Stimulated activated CD4-positive, alpha-beta T cell treated with anti-CD3 and anti-CD28 coated beads, Interleukin-4, amount 100 ng/mL, for 1 hour (primary cell): ENCODE measurements around the gene NNT.
"Not testable (repeated sequence)": the region's sequence is repeated elsewhere in the genome, so short reads cannot be mapped to it uniquely, and the experiment has no call there.

Source experiments
- DNase-seq: peaks from one replicate; pipeline ENCODE4 v3.0.0-alpha.2; 2020

Gene NNT

DNA sequence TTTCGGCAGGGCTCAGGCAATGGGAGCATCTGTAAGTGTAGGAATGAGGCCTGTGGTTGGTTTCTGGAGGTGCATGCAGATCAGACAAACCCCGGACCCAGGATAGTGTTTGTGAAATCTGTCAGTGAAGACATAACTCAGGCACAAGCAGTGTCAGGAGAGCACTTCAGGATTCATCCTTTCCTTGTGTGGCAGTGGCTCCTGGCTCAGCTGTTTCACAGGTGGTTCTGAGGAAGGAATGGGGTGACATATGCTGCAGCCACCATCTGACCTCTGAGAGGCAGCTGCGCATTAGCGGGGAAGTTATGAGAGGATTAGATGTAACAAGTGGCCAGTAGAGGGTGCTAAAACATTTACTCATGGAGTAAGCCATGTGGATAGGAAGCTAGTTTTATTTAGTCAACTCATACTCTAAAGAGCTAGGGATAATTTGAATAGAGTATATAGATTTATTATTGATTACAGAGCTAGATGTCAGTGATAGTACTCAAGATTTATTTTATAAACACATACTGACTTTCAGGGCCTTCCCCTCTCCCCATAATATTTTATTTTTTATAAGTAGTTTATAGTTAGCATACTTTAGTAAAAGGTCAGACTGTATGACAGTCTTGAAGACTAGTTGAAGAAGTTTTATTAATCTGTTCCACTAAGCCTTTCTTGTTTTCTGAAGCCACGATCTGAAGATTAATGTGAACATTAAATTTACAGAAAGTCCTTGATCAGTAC is 28.4 kb downstream of the NNT start:
- no peak for DNase-seq

DNA sequence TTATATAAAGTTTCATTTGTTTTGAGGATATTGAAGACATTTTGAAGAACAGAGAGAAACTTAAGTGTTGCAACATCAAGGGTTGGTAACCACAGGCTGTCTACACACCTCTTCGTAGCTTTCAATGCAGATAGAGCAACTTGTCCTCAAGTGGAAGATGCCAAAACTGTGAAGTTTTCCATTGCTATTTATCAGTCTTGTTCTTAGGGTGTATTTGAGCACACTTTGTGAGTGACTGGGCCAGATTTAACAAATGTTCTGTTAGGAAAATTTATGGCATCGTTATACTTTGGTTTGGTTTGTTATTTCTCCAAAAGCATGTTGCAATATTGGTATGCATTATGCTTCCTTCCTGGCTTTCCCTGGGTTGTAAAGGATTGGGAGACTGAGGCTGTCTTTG is 31.6 kb downstream of the NNT start:
- no peak for DNase-seq

DNA sequence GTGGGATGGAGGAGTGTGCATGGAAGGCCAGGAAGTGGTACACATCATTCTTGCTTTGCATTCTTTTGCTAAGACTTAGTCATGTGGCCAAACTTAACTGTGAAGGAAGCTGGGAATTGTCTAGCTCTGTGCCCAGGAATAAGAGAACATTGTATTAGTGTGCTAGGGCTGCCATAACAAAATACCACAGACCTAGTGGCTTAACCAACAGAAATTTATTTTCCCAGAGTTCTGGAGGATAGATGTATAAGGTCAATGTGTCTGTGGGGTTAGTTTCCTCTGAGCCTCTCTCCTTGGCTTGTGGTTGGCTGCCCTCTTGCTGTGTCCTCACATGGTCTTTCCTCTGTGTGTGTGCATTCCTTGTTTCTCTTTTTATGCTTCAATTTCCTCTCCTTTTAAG is 32.4 kb downstream of the NNT start:
- DNase-seq = no peak

DNA sequence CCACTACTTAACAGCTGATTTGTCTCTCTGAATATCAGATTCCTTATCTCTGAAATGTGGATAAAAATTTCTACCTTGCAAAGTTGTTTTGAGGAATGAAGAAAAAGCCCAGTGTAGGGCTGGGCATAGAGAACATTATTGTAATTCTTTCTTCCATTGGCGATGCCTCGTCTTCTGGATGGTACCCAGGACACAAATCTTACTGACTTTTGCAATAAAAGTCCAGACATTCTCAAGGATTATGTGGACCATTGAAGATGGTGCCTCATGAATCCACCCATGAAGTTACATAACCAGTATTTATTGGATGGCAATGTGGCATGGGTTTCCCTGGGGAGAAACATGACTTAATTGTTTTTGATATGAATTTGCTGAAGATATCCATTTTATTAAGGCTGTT is 33.1 kb downstream of the NNT start:
- no peak for DNase-seq

DNA sequence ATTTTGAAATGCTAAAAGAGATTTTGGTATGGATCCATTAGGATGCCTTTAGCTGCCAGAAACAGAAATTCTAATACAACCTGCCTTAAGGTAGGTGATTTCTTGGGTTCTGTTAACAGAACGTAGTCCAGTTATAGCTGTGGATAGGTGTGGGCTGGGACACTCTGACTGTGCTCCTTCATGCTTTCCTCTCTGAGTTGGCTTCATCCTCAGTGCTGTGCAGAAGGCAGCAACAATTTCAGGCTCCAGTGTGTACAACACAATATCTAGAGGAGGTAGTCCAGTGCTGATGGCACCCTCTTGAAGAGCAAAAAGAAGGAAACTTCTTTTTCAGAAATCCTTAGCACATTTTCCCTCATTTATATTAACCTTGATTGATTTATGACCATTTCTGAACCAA is 34.4 kb downstream of the NNT start:
- no peak for DNase-seq

DNA sequence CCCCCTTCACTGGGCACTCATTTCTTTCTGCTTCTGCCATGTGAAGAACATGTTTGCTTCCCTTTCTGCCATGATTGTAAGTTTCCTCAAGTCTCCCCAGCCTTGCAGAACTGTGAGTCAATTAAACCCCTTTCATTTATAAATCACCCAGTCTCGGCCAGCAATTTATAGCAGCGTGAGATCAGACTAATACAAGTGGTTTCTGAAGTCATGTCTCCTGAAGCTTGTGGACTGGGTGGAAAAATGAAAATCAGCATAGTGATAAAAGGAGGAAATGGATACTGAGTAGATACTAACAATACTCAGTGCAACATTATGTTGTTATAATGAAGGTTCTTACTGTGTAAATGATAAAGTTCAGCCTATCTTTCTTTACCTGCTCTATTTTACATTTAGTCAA is 35.1 kb downstream of the NNT start:
- no peak for DNase-seq

DNA sequence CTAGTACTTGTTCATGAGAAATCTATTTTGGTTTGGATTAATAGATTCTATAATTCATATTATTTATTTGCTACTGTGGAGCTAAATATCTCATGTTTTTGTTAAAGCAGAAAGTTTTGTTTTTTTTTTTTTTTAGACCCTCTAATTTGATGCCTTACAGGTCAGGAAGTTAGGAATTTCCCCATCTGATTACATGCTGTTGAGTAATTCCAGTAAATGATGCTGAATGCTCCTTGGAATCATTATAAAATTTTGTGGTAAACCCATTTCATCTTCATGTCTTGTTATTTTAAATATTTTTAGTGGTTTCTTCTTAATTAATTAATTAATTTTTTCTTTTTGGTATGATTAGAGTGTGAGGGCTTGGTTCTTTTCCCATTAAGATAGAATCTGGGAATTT is 35.6 kb downstream of the NNT start:
- DNase-seq = no peak

DNA sequence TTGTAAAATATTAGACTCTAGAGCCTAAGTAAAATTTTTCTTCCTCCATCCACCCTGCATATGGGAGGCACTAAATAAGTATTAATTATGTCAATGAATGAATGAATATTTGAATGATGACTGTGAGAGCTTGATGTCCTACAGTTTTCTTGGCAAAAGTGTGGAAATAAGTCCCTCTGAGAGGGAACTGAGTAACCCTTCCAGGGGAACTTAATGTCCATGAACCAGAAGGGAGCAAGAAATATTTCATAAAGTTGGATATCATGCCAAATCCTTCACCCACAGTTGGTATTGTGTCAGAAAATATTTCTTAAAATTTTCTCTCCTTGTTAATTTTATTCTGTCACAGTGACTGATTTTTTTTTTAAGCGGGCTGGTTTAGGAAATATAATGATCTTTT is 36.6 kb downstream of the NNT start:
- DNase-seq = no peak

DNA sequence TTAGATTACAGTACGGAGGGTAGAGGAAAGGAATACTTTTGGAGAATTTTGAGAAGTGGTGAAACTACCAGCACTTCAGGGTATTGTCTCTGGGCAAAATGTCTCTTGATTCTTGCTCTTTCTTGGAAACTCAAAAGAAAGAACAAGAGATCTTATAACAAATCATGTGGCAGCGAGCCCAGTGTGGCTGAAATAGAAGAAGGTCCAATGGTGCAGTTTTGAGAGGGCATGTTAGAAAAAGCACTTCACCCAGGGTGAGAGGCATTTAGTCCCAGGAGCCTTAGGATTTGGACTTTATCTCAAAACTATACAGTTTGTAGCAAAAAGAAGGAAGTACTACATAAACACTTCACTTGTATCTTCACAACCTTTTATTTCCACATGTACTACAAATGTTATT is 39.4 kb downstream of the NNT start:
- no peak for DNase-seq

DNA sequence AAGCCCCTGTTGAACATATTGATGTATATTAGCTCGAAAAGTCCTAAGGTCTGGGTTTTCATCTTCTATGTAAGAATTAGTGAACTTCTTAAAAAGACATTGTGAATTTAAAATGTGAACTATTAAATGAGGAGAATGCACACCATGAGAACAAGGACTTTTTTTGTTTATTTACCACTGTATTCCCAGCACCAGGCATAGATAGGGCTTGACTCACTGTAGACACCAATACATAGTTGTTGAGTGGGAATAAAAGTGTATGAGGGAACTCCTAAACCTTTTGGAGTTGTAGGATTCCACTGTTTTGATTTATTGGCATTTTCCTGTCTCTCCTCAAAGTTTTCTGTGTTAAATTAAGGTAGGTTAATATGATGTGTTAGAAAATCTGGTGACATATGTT is 40.3 kb downstream of the NNT start:
- DNase-seq = no peak

DNA sequence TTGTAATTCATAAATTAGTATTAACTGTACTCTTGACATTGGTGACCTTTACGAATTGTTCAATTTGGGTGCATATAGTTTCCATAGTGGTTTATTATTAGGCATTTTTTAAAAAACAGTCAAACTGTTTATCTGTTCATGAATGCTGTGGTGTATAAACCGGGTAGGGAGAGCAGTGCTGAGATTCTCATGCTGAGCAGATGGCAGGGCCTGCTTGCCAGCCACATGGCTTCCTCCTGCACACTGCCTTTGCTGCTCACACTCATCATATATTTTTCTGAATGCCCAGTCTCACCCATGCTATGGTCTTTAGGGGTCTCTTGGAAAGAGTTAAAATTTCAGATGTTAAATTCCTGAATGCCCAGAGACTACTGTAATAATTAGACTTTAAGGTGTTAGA is 40.8 kb downstream of the NNT start:
- no peak for DNase-seq

DNA sequence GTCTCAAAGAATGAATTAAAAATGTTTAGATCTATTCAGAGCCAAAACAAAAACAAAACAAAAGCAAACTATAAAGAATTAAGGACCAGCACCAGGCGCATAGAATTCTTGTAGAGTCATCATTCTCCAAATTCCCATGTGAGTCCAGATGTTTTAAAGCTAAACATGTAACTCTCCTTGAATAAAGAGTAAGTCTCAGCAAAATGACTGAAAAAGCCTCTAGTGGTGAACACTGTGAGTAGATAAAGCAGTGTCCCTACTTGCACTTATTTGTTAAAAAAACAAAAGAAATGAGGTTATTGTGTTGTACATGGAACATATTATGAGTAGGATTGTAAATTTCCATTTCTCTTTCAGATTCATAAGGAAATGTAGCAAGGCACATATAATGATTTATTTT is 44.0 kb downstream of the NNT start:
- no peak for DNase-seq

DNA sequence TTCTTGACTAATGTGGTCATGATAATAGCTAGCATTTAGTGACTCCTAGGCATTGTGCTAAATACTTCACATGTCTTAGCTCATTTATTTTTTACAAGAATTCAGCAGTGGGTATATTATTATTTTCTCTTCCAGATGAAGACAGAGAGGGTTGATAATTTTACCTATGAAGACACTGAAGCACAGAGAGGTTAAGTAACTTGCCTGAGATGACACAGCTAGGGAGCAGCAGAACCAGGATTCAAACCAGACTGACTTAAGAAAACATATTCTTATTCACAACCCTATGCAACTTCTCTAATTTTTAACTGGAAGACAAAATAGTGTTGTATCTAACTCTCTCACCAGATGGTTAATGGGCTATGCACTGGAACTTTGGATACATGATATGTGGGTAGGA is 44.8 kb downstream of the NNT start:
- DNase-seq = no peak

DNA sequence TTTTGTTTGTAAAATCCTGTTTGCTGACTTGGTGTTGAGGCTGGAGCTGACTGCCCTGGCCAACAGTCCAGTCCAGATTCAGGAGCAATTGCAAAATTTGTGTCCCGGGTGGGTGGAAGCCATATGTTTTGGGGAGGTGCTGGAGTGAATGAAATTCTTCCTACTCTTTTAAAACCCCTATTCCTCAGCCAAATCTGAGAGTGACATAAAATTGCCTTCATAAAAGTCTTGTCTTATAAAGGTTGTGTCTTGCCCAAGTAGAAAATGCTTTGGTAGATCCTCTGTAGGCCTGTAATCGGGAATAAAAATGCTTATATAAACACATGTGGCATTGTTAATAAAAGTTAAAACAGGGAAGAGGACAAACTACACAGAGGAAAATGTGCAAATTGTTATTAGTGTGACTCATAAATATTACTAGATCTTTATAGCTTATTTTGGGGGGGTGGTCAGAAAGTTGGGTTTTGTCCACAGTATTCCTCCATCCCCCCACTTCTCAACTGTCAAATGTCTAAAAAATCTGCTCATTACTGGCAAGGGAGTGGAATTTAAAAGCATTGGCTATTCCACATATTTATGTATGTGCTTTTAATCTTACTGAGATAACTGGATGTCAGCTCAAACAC is 45.6 kb downstream of the NNT start:
- no peak for DNase-seq

DNA sequence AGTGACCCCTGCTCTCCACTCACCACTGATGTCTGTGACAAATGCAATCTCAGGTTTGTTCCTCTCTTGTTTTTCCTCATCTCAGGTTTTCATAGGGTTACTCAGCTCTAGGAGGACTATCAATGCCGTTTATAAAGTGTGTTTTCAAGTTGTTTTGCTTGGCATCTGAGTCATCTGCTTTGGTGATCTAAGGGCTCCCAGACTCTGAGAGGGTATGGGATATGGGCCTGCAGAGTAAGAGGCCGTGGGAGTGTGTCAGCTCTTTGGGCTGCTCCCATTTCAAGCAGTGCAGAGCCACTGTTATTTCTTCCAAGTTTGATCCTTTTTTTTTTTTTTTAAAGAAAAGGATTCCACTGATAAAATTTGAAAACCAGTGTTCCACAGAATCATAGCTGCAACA is 46.3 kb downstream of the NNT start:
- no peak for DNase-seq

DNA sequence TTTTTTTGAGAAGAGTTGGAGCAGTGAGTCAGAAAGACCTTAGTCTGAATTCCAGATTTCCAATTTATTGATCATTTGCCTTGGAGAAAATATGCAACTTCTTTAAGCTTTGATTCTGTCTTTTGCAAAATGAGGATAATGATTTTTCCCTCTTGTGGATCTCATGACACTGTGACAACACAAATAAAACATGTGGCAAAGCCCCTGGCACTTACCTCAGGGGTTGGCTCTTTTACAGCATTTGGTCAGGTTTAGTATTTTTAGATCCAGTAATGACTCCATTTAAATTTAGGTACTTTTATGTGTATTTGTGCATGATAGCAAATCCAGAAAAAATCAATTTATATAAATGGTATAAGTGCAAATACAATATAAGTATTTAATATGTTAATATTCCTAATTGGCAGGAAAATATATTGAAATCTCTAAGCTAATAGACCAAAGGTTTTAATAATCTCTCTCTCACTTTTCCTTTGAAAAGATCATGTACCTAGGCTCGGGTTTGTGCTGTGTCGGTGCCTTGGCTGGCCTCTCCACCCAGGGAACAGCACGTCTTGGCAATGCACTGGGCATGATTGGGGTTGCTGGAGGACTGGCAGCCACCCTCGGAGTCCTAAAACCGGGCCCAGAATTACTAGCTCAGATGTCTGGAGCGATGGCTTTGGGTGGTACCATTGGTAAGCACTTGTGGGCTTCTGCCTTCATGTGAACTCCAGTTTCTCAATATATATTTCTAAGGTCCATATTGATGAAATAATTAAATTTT is 49.7 kb downstream of the NNT start:
- no peak for DNase-seq

DNA sequence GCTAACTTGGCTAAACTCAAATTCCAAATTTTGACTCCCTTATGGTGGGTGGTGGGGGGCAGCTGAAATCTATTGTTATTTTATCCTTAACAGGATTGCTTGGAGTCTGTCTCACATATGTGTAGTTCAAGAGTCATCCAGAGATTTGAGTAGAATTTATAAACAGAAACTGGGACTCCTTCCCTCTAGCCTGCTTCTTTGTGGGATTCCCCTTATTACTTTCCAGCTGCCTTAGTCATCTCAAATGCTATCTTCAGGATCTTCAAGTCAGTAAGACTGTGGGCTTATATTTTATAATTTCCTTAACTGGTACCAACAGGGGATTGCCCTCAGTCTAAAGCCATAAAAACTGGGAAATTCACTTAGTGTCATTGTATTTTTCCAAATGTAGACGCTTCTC is 55.5 kb downstream of the NNT start:
- DNase-seq = no peak

DNA sequence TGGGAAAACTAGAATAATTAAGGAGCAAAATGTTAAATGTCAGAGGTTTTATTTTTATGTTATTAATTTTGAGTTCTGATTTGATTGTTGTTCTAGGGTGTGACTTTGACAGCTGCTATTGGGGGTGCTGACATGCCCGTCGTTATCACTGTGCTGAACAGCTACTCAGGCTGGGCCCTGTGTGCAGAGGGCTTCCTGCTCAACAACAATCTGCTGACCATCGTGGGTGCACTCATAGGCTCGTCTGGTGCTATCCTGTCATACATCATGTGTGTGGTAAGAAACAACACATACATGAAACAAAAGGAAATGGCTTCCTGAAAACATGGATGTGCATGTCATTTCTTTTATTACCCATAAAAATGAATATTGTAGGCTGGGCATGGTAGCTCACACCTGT is 56.1 kb downstream of the NNT start:
- no peak for DNase-seq

DNA sequence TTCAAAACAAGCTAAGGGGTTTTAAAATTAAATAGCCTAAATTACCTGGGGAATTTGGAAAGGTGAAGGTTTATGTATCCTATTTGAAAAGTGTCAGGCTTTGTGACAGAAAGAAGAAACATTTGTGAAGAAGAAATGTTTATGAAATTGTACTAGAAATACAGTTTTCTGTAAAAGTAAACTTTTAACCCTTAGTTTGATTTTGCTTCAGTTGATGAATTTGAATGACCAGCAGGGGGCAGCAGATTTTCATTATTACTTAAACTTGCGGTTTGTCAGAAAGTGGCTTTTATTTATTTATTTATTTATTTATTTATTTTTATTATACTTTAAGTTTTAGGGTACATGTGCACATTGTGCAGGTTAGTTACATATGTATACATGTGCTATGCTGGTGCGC is 58.1 kb downstream of the NNT start:
- DNase-seq = no peak

DNA sequence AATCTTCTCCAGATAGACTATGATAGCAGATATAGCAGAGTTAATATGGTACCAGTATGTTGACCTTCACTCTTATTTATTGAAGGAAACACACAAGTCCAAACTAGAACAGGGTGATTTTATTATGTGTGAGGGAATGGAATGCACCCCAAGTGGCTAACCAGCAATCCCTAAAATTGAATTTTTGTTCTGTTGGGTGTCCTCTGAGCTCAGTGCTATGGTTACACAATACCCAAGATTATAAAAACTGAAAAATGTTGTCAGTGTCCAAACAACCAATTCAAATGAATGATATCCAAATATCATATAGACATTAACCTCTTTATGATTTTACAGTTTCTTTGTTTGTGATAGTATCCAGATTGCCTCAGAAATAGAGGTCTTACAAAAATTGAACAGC is 60.9 kb downstream of the NNT start:
- no peak for DNase-seq

DNA sequence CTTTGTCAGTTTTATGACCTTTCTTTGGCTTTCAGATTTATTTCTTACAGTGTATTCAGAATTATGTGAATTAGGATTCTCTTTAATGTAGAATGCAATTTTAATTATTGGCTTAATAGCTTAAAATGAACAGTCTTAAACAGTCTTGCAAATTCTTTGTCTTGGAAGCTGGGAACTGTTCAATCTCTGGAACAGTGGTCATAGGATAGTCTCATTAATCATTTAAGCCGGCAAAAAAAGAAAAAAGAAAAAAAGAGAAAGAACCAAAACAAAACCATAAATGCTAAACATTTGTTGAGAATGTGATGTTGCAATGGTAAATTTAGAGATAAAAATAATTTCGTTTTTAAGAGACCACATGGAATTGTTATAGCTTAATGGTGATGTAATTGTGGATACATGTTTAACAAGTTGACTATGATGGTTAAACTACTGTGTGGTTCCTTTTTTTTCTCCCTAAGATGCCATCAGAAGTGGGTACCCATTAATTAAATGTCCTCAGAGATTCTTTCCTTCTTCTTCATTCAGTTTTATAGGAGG is 61.6 kb downstream of the NNT start:
- no peak for DNase-seq

DNA sequence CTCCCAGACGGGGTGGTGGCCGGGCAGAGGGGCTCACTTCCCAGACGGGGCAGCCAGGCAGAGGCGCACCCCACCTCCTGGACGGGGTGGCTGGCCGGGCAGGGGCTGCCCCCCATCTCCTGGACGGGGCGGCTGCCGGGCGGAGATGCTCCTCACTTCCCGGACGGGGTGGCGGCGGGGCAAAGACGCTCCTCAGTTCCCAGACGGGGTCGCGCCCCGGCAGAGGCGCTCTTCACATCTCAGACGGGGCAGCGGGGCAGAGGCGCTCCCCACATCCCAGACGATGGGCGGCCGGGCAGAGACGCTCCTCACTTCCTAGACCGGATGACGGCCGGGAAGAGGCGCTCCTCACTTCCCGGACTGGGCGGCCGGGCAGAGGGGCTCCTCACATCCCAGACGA is 62.8 kb downstream of the NNT start:
- not testable (repeated sequence) for DNase-seq

DNA sequence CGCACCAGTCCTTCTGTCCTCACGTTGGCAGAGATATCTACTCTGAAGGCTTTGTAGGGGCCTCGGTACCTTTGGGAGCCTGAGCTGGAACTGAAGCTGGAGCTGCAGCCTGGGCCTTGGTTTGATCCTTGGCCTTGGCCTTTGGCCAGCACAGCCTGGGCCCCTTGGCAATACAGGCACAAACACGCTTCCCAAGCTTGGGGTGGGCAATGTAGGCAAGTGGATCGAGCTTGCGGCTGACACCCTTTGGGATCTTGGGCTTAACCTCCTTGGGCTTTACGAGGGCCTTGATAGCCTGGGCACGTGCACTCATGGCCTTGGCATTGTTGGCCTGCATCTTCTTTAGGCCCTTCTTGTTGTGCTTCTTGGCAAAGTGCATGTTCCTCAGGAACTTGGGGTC is 63.7 kb downstream of the NNT start:
- DNase-seq = not testable (repeated sequence)

DNA sequence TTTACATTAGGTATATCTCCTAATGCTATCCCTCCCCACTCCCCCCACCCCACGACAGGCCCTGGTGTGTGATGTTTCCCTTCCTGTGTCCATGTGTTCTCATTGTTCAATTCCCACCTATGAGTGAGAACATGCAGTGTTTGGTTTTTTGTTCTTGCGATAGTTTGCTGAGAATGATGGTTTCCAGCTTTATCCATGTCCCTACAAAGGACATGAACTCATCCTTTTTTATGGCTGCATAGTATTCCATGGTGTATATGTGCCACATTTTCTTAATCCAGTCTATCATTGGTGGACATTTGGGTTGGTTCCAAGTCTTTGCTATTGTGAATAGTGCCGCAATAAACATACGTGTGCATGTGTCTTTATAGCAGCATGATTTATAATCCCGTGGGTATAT is 64.4 kb downstream of the NNT start:
- DNase-seq = not testable (repeated sequence)
